ENCODE results near the gene FMN1. TPM values are rescaled to one million over a fixed set of nuclear protein-coding genes. Genes with fewer than 3 reads are reported as not detected.

The FMN1 gene
- total and polyA plus RNA-seq, 2 of the 13 experiments (the other 11 are each of a cell fraction or from before 2014, with no cell fraction given): 0.20 to 0.60 TPM

DNA sequence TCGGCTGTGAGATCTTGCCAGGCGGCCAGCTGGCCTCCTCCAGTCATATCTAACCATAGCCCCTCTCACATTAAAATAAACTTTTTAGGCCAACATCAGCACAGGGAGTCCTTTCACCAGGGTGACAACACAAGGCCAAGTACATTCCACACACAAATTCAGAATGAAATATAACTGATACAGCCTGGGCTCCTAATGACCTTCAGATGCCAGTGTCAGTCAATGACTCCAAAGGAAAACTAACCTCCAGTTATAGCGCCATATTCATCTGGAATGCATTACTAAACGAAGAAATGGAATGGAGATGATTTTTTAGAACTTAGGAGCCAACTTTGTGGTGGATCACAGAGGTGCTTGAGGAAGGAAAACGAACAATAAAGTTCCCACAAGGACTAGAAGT is 271.3 kb downstream of the FMN1 start:
- no peak overlapping the region for H3K27ac ChIP-seq (ENCODE audit: extremely low read length, insufficient read depth, low read length)
- in situ Hi-C loops (cut with HindIII; ENCODE audit: extremely low pct_ligation_motif_present, low pct_unique_long_range_greater_than_20kb): no loop called here
- H2AFZ ChIP-seq (ENCODE audit: low read length): no peak overlapping the region
- FAIRE-seq (no peak), DNase-seq (ENCODE audit: low spot score) (no peak), ATAC-seq (no peak)
- no peaks in the 10 kb centered on the region for H3K79me2 ChIP-seq (ENCODE audit: insufficient read depth, low read length)
- no peaks in the 10 kb centered on the region for H4K20me1 ChIP-seq (ENCODE audit: insufficient read depth, low read length)
- CTCF ChIA-PET (ENCODE audit: low intra/inter-chr PET ratio, low total read pairs): no interaction called here
- H3K4me2 ChIP-seq (ENCODE audit: low read depth, low read length): no peak overlapping the region
- POLR2A ChIA-PET: no interaction called here
- WGBS (ENCODE audit: low lambda C conversion rate): 49% methylated on average over 4 of the region's 5 CpGs
- BruUV-seq (replicated peaks): no TSS peak
- no peak overlapping the region for H3K4me3 ChIP-seq (replicated peaks in 1 of 3; ENCODE audit: insufficient read depth in 1 of 3, low read depth in 2 of 3, low read length in 3 of 3)
- H3K4me1 ChIP-seq (ENCODE audit: insufficient read depth, low read length): no peaks in the 10 kb centered on the region
- no peaks in the 10 kb centered on the region for H3K36me3 ChIP-seq (replicated peaks in 1 of 2; ENCODE audit: control insufficient read depth in 1 of 2, insufficient read depth in 2 of 2, low read length in 2 of 2)
- no peak overlapping the region for H3K9ac ChIP-seq (ENCODE audit: insufficient read depth, low read depth, low read length)
- intact Hi-C loops (cut with micrococcal nuclease; ENCODE audit: unreplicated experiment): no loop called here
- TF ChIP-seq ZFP36L2 (CRISPR knock-in tag; IDR thresholded peaks at IDR 0.05): no peak
- no peak for TF ChIP-seq ERF (CRISPR knock-in tag; IDR thresholded peaks at IDR 0.05)
- TF ChIP-seq, protein P1, sequence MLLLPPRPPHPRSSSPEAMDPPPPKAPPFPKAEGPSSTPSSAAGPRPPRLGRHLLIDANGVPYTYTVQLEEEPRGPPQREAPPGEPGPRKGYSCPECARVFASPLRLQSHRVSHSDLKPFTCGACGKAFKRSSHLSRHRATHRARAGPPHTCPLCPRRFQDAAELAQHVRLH (CRISPR knock-in tag; IDR thresholded peaks at IDR 0.05; ENCODE audit: borderline replicate concordance, low read depth): no peak
- TF ChIP-seq, protein P2, sequence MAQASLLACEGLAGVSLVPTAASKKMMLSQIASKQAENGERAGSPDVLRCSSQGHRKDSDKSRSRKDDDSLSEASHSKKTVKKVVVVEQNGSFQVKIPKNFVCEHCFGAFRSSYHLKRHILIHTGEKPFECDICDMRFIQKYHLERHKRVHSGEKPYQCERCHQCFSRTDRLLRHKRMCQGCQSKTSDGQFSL (CRISPR knock-in tag; IDR thresholded peaks at IDR 0.05): no peak
- no peak for TF ChIP-seq SCMH1 (CRISPR knock-in tag; IDR thresholded peaks at IDR 0.05; ENCODE audit: borderline replicate concordance)
- no peak for TF ChIP-seq CBX5 (CRISPR knock-in tag; IDR thresholded peaks at IDR 0.05; ENCODE audit: borderline replicate concordance)
- no peak for TF ChIP-seq ZBTB20 (CRISPR knock-in tag; IDR thresholded peaks at IDR 0.05; ENCODE audit: borderline replicate concordance, low read depth)
- TF ChIP-seq ZNF629 (CRISPR knock-in tag; conservative IDR thresholded peaks at IDR 0.05): no peak
- TF ChIP-seq, protein P3, sequence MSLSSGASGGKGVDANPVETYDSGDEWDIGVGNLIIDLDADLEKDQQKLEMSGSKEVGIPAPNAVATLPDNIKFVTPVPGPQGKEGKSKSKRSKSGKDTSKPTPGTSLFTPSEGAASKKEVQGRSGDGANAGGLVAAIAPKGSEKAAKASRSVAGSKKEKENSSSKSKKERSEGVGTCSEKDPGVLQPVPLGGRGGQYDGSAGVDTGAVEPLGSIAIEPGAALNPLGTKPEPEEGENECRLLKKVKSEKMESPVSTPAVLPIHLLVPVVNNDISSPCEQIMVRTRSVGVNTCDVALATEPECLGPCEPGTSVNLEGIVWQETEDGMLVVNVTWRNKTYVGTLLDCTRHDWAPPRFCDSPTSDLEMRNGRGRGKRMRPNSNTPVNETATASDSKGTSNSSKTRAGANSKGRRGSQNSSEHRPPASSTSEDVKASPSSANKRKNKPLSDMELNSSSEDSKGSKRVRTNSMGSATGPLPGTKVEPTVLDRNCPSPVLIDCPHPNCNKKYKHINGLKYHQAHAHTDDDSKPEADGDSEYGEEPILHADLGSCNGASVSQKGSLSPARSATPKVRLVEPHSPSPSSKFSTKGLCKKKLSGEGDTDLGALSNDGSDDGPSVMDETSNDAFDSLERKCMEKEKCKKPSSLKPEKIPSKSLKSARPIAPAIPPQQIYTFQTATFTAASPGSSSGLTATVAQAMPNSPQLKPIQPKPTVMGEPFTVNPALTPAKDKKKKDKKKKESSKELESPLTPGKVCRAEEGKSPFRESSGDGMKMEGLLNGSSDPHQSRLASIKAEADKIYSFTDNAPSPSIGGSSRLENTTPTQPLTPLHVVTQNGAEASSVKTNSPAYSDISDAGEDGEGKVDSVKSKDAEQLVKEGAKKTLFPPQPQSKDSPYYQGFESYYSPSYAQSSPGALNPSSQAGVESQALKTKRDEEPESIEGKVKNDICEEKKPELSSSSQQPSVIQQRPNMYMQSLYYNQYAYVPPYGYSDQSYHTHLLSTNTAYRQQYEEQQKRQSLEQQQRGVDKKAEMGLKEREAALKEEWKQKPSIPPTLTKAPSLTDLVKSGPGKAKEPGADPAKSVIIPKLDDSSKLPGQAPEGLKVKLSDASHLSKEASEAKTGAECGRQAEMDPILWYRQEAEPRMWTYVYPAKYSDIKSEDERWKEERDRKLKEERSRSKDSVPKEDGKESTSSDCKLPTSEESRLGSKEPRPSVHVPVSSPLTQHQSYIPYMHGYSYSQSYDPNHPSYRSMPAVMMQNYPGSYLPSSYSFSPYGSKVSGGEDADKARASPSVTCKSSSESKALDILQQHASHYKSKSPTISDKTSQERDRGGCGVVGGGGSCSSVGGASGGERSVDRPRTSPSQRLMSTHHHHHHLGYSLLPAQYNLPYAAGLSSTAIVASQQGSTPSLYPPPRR (CRISPR knock-in tag; IDR thresholded peaks at IDR 0.05; ENCODE audit: borderline replicate concordance): no peak
- TF ChIP-seq ZNF891 (CRISPR knock-in tag; IDR thresholded peaks at IDR 0.05): no peak
- no peak for TF ChIP-seq ZEB1 (IDR thresholded peaks at IDR 0.05; ENCODE audit: insufficient replicate concordance, low read depth)
- TF ChIP-seq, protein P4, sequence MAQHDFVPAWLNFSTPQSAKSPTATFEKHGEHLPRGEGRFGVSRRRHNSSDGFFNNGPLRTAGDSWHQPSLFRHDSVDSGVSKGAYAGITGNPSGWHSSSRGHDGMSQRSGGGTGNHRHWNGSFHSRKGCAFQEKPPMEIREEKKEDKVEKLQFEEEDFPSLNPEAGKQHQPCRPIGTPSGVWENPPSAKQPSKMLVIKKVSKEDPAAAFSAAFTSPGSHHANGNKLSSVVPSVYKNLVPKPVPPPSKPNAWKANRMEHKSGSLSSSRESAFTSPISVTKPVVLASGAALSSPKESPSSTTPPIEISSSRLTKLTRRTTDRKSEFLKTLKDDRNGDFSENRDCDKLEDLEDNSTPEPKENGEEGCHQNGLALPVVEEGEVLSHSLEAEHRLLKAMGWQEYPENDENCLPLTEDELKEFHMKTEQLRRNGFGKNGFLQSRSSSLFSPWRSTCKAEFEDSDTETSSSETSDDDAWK (CRISPR knock-in tag; IDR thresholded peaks at IDR 0.05): no peak
- no peaks in the 10 kb centered on the region for H3K9me3 ChIP-seq (ENCODE audit: low read length)
- H3K27me3 ChIP-seq (ENCODE audit: control insufficient read depth in 1 of 2, insufficient read depth in 2 of 2, low read length in 2 of 2): no peaks in the 10 kb centered on the region

Measured in HepG2 (cell line).